ENCODE data around the gene XPC. TPM values are rescaled to one million over a fixed set of nuclear protein-coding genes. Genes with fewer than 3 reads are reported as not detected.

XPC gene
- total and polyA plus RNA-seq, 4 donors = 12.7 to 26.7 (median 14.2) TPM

DNA sequence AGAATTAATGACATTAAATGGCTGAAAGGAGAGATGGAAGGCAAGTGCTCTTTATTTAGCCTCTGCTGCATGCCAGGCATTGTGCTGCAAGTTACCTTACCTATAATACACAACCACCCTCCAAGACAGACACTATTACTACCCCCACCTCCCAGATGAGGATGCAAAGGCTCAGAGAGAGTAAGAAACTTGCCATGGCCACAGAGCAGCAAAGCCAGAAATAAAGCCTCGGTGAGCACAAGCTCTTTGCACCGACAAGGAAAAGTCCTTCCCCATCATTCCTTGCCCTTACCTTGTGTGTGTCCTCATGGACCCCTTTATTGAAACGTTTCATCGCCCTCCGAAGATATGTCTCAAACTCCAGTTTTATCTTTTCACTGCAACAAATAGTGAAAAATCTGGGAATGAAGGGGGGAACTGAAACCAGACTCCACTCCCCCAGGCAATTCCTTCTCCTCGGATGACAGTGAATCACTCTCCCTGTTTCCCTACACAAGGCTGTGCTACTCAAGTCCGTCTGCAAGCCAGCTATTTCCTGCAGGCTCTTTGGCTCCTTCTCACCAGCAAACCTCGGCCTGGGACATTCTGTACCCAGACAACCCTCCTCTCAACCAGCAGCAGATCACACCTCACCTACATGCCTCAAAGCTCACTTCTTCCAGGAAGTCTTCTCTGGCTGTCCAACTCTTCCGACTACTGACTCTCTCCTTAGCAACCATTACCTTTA is 11.4 kb downstream of the XPC start:
- H3K4me3 ChIP-seq (ENCODE audit: low read depth in 1 of 3, low read length in 3 of 3) = no peak overlapping the region
- no peaks in the 10 kb centered on the region for H3K4me1 ChIP-seq (ENCODE audit: control insufficient read depth in 4 of 4, insufficient read depth in 4 of 4, low read length in 3 of 4)
- no peaks in the 10 kb centered on the region for H3K27me3 ChIP-seq (ENCODE audit: control insufficient read depth in 4 of 4, insufficient read depth in 4 of 4, low read length in 3 of 4)
- TF ChIP-seq GABPA (IDR thresholded peaks at IDR 0.05 in 1 of 2, conservative IDR thresholded peaks at IDR 0.05 in 1 of 2) = no peak
- peaks cover 25 to 96% (median 85%) of the 10 kb centered on the region in 4 donors for H3K36me3 ChIP-seq (ENCODE audit: control insufficient read depth in 4 of 4, insufficient read depth in 3 of 4, low read depth in 1 of 4, low read length in 3 of 4)
- no peak overlapping the region for H3K27ac ChIP-seq (ENCODE audit: low read depth in 1 of 2, low read length in 2 of 2)
- peaks cover 0 to 2% (median 0%) of the 10 kb centered on the region in 4 donors for H3K9me3 ChIP-seq (ENCODE audit: control insufficient read depth in 4 of 4, low read length in 3 of 4)
- no peak overlapping the region for H3K9ac ChIP-seq (ENCODE audit: low read depth in 1 of 2, low read length in 2 of 2)
- WGBS = 95% methylated on average over 9 of the region's 9 CpGs
- DNase-seq (ENCODE audit: low spot score) = no peak

DNA sequence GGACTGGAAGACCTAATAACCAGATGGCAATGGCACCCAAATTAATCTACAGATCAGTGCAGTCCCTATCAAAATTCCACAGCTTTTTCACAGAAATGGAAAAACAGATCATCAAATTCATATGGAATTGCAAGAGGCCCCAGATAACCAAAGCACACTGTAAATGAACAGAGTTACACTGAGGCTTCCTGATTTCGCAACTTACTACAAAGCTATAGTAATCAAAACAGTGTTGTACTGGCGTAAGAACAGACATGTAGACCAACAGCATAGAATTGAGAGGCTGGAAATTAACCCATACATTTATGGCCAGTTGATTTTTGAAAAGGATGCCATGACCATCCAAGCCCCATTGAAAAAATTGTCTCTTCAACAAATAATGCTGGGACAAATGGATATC is 16.2 kb downstream of the XPC start:
- Histone ChIP-seq H3K4me3 (ENCODE audit: low read depth in 1 of 3, low read length in 3 of 3) (no peak overlapping the region), H3K9me3 (ENCODE audit: control insufficient read depth in 4 of 4, low read length in 3 of 4) (peaks cover 0 to 7% (median 2%) of the 10 kb centered on the region in 4 donors), H3K27me3 (ENCODE audit: control insufficient read depth in 4 of 4, insufficient read depth in 4 of 4, low read length in 3 of 4) (no peaks in the 10 kb centered on the region), H3K27ac (ENCODE audit: low read depth in 1 of 2, low read length in 2 of 2) (no peak overlapping the region), H3K9ac (ENCODE audit: low read depth in 1 of 2, low read length in 2 of 2) (no peak overlapping the region), H3K4me1 (ENCODE audit: control insufficient read depth in 4 of 4, insufficient read depth in 4 of 4, low read length in 3 of 4) (no peaks in the 10 kb centered on the region), H3K36me3 (ENCODE audit: control insufficient read depth in 4 of 4, insufficient read depth in 3 of 4, low read depth in 1 of 4, low read length in 3 of 4) (peaks cover 21 to 96% (median 83%) of the 10 kb centered on the region in 4 donors)
- 93% methylated on average over 2 of the region's 2 CpGs for WGBS
- TF ChIP-seq, protein P1, sequence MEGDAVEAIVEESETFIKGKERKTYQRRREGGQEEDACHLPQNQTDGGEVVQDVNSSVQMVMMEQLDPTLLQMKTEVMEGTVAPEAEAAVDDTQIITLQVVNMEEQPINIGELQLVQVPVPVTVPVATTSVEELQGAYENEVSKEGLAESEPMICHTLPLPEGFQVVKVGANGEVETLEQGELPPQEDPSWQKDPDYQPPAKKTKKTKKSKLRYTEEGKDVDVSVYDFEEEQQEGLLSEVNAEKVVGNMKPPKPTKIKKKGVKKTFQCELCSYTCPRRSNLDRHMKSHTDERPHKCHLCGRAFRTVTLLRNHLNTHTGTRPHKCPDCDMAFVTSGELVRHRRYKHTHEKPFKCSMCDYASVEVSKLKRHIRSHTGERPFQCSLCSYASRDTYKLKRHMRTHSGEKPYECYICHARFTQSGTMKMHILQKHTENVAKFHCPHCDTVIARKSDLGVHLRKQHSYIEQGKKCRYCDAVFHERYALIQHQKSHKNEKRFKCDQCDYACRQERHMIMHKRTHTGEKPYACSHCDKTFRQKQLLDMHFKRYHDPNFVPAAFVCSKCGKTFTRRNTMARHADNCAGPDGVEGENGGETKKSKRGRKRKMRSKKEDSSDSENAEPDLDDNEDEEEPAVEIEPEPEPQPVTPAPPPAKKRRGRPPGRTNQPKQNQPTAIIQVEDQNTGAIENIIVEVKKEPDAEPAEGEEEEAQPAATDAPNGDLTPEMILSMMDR (IDR thresholded peaks at IDR 0.05; ENCODE audit: low read depth, low read length, missing input control) = no peak
- TF ChIP-seq FOXA1 (IDR thresholded peaks at IDR 0.05) (no peak), TAF1 (conservative IDR thresholded peaks at IDR 0.05) (no peak), YY1 (IDR thresholded peaks at IDR 0.05) (no peak), FOXA2 (IDR thresholded peaks at IDR 0.05) (no peak), EGR1 (IDR thresholded peaks at IDR 0.05; ENCODE audit: low read depth in 2 of 2) (no peak), NR2F2 (IDR thresholded peaks at IDR 0.05) (no peak), HNF4A (conservative IDR thresholded peaks at IDR 0.05) (no peak), JUND (IDR thresholded peaks at IDR 0.05) (no peak), HNF4G (IDR thresholded peaks at IDR 0.05) (no peak), RAD21 (IDR thresholded peaks at IDR 0.05) (no peak), SP1 (IDR thresholded peaks at IDR 0.05) (no peak), GABPA (IDR thresholded peaks at IDR 0.05 in 1 of 2, conservative IDR thresholded peaks at IDR 0.05 in 1 of 2) (no peak), RXRA (IDR thresholded peaks at IDR 0.05) (no peak)
- TF ChIP-seq, protein P2, sequence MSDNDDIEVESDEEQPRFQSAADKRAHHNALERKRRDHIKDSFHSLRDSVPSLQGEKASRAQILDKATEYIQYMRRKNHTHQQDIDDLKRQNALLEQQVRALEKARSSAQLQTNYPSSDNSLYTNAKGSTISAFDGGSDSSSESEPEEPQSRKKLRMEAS (IDR thresholded peaks at IDR 0.05) = no peak
- TF ChIP-seq, protein P3, sequence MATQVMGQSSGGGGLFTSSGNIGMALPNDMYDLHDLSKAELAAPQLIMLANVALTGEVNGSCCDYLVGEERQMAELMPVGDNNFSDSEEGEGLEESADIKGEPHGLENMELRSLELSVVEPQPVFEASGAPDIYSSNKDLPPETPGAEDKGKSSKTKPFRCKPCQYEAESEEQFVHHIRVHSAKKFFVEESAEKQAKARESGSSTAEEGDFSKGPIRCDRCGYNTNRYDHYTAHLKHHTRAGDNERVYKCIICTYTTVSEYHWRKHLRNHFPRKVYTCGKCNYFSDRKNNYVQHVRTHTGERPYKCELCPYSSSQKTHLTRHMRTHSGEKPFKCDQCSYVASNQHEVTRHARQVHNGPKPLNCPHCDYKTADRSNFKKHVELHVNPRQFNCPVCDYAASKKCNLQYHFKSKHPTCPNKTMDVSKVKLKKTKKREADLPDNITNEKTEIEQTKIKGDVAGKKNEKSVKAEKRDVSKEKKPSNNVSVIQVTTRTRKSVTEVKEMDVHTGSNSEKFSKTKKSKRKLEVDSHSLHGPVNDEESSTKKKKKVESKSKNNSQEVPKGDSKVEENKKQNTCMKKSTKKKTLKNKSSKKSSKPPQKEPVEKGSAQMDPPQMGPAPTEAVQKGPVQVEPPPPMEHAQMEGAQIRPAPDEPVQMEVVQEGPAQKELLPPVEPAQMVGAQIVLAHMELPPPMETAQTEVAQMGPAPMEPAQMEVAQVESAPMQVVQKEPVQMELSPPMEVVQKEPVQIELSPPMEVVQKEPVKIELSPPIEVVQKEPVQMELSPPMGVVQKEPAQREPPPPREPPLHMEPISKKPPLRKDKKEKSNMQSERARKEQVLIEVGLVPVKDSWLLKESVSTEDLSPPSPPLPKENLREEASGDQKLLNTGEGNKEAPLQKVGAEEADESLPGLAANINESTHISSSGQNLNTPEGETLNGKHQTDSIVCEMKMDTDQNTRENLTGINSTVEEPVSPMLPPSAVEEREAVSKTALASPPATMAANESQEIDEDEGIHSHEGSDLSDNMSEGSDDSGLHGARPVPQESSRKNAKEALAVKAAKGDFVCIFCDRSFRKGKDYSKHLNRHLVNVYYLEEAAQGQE (IDR thresholded peaks at IDR 0.05) = no peak
- TF ChIP-seq, protein P4, sequence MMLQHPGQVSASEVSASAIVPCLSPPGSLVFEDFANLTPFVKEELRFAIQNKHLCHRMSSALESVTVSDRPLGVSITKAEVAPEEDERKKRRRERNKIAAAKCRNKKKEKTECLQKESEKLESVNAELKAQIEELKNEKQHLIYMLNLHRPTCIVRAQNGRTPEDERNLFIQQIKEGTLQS (IDR thresholded peaks at IDR 0.05) = no peak
- TF ChIP-seq, protein P5, sequence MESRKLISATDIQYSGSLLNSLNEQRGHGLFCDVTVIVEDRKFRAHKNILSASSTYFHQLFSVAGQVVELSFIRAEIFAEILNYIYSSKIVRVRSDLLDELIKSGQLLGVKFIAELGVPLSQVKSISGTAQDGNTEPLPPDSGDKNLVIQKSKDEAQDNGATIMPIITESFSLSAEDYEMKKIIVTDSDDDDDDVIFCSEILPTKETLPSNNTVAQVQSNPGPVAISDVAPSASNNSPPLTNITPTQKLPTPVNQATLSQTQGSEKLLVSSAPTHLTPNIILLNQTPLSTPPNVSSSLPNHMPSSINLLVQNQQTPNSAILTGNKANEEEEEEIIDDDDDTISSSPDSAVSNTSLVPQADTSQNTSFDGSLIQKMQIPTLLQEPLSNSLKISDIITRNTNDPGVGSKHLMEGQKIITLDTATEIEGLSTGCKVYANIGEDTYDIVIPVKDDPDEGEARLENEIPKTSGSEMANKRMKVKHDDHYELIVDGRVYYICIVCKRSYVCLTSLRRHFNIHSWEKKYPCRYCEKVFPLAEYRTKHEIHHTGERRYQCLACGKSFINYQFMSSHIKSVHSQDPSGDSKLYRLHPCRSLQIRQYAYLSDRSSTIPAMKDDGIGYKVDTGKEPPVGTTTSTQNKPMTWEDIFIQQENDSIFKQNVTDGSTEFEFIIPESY (IDR thresholded peaks at IDR 0.05) = no peak
- no peak for DNase-seq (ENCODE audit: low spot score)
